GM08714 (cell line): ENCODE data around the gene NISCH.

Experiments used
- H3K4me3 ChIP-seq: fragments of 200-500 bp; sonication (Bioruptor generic); 2 replicates; pipeline ENCODE4 v1.5.1; 2014; ENCODE audit warnings: mild to moderate bottlenecking, low read length, inconsistent platforms
- ZNF274 ChIP-seq: IDR thresholded peaks from 2 replicates; pipeline ENCODE4 v1.6.1; 2012; ENCODE audit warnings: mild to moderate bottlenecking, low read depth, low read length

Gene NISCH

GRCh38 chr3:52455283-52456168 lies at the start of gene NISCH:
TSS of gene NISCH (plus strand) at chr3:52455604. CDS start at chr3:52455642, 38 bp downstream.
- TF ChIP-seq ZNF274: no peak
- H3K4me3 ChIP-seq: peak within 1 kb of the TSS; percentile 94

GRCh38 chr3:52406231-52406661 lies 49.2 kb upstream of the NISCH start:
- no peak overlapping the region for H3K4me3 ChIP-seq
- no peak for TF ChIP-seq ZNF274

- no peak for TF ChIP-seq ZNF274
- no peak overlapping the region for H3K4me3 ChIP-seq
Measured at GRCh38 chr3:52406791-52407510, 48.5 kb upstream of the NISCH start.

GRCh38 chr3:52407779-52408178 lies 47.6 kb upstream of the NISCH start:
- H3K4me3 ChIP-seq: no peak overlapping the region
- no peak for TF ChIP-seq ZNF274

- peak overlapping the region; percentile 82; the same call in 1 of the 2 replicates for H3K4me3 ChIP-seq
- no peak for TF ChIP-seq ZNF274
Measured at GRCh38 chr3:52408466-52408865, 46.9 kb upstream of the NISCH start.

GRCh38 chr3:52415800-52416199 lies 39.6 kb upstream of the NISCH start:
- no peak for TF ChIP-seq ZNF274
- H3K4me3 ChIP-seq: no peak overlapping the region

GRCh38 chr3:52420388-52420787 lies 35.0 kb upstream of the NISCH start:
- TF ChIP-seq ZNF274: no peak
- H3K4me3 ChIP-seq: no peak overlapping the region

- TF ChIP-seq ZNF274: no peak
Measured at GRCh38 chr3:52422669-52423068, 32.7 kb upstream of the NISCH start.

GRCh38 chr3:52423173-52423572 lies 32.2 kb upstream of the NISCH start:
- H3K4me3 ChIP-seq: no peak overlapping the region
- TF ChIP-seq ZNF274: no peak

More at GRCh38 chr3:52422669-52423068, 32.7 kb upstream of the NISCH start:
- H3K4me3 ChIP-seq: no peak overlapping the region

- TF ChIP-seq ZNF274: no peak
- H3K4me3 ChIP-seq: no peak overlapping the region
Measured at GRCh38 chr3:52428151-52429005, 27.0 kb upstream of the NISCH start.

GRCh38 chr3:52429031-52429430 lies 26.4 kb upstream of the NISCH start:
- no peak for TF ChIP-seq ZNF274
- no peak overlapping the region for H3K4me3 ChIP-seq

- no peak for TF ChIP-seq ZNF274
- H3K4me3 ChIP-seq: no peak overlapping the region
Measured at GRCh38 chr3:52429779-52430415, 25.5 kb upstream of the NISCH start.

GRCh38 chr3:52430416-52430810 lies 25.0 kb upstream of the NISCH start:
- H3K4me3 ChIP-seq: no peak overlapping the region
- no peak for TF ChIP-seq ZNF274
